NCI-H2171 (cell line): ENCODE data around the gene FYN.

Source experiments
- DNase-seq: peaks from one replicate; lab custom pipeline; 2025; lab: John Stamatoyannopoulos, UW

Gene FYN

DNA sequence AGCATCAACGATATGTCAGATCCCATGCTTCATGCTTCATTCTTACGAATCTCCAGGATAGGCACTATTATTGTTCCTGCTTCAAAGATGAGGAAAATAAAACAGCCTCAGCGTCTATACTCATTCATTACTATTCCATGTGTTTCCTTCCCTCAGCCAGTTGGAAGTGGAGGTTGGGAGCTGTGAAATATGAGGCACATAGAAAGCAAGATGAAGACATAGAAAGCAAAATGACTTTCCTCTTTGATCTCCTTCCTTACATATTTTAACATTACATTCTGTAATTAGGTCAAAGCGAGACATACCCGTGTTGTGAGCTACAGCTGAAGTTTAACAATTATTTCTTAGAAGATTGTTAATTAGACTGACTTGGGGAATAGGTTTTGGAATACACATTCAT is 125.4 kb downstream of the FYN start:
- no peak for DNase-seq

DNA sequence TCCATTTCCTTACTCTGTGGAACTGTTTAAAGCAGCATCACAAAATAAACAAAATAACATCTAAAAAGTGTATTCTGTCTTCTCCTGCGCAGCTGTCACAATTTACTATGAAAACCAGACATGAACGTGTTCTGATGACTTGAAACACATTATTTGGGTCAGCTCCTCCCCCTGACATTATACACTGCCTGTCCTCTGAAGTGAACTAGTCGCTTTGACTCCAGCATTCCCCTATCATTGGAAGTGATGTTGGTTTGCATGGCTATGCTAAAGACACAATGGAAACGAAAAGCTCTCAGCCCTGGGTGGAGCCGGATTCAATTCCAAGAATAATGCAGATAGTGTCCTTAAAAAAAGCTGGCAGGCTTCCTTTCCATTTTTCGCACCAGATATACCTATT is 125.9 kb downstream of the FYN start:
- DNase-seq = no peak

DNA sequence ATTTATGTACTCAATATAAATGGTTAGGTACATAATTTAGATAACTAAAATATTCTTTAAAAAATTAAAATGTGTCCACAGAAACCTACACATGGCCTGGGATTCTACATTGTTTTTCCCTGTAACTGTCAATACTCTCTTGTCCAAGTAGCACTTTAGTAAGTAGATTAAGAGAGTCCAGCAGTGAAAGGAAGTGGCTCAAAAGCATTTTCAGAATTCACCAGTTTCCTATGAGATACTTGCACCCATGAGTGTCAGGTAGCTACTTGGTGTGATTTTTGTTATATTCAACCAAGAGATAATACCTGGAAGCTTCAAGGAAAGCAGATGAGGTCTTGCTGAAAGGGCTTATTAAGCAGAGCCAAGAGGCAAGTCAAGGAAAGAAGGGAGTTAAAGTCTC is 126.3 kb downstream of the FYN start:
- DNase-seq = no peak

DNA sequence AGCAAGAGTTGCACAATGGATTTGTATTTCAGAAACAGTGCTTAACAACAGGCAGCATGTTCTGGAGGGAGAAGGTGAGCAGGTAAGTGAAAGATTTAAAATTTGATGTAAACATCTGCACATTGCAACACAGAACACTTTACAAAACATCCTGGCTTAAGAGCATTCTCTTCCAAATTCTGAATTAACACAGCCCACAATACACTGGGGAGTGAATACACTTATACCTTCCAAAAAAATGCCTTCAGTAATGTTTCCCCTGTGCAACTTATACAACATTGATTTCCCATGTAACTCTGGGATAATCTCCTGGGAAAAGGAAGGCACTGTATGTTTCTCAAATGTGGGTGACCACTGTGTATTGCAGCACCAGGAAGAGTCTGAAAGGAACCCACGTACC is 127.6 kb downstream of the FYN start:
- DNase-seq = no peak

DNA sequence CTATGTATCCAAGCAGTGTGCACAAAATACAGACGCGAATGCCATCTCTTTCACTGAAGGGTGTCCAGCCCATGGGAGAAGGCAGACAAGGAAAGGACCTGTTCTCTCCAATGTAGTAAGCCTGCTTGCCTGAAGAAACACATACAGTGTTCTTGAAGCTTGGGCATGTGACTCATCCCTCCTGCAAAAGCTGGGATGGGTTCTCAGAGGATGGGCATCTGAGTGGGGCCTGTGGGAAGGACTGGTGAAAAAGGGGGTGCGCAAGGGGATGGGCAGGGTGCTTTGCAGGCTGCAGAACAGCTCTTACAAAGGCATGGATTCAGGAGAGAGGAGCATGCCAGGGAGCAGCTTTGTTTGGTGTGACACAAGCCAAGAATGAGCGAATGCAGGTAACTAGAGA is 128.1 kb downstream of the FYN start:
- DNase-seq = no peak

DNA sequence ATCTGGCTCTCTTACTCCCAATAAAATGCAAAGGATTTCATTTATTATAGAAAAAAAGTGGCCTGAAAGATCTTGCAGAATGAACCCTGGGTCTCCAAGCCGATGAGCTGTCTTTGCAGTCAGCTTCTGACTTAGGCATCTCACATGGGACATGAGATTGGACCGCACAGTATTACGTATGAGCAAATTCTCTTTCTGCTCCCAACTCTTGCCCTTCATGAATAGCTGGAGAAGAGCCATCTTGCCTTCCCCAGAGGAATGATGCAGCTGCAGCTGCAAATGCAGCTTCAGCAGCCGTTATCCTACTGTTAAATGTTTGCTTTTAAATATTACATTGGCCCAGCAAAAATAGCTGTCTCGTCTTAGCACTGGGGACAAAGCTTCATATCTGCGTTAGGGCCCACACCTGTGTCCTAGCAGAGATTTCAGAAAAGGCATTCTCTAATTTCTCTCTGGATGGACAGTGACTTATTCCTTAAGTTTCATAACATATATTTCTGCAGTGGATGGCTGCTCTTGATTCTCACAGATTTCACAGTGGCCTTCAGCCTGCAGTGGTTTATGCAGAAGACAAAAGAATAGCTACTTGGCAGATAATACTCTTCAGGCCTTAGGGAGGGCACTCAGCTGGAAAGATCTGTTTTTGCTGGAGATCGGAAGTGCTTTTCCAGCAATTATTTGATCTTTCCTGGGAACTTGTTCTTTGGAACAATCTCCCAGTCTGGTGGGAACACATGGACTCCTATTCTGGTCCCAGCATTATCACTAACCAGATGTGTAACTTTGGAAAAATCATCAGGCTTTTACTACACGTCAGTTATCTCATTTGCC is 129.2 kb downstream of the FYN start:
- DNase-seq = no peak

DNA sequence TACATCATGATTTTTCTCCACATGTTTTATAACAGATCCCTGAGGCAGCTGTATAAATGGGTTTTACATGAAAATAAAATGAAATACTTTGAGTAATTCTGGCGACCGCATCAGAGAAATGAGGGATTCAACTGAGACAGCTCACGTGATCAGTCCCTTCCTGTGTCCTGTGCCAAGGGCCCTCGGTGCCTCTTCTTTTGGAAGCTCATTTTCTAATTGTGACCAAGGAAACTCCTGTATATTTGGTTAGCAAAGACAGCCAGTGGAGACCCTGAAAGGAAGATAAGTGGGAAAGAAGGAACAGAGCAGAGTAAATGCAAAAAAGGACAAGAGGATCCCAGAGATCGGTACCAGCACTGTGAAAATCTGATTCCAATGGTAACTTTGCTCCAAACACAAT is 129.9 kb downstream of the FYN start:
- DNase-seq = no peak

DNA sequence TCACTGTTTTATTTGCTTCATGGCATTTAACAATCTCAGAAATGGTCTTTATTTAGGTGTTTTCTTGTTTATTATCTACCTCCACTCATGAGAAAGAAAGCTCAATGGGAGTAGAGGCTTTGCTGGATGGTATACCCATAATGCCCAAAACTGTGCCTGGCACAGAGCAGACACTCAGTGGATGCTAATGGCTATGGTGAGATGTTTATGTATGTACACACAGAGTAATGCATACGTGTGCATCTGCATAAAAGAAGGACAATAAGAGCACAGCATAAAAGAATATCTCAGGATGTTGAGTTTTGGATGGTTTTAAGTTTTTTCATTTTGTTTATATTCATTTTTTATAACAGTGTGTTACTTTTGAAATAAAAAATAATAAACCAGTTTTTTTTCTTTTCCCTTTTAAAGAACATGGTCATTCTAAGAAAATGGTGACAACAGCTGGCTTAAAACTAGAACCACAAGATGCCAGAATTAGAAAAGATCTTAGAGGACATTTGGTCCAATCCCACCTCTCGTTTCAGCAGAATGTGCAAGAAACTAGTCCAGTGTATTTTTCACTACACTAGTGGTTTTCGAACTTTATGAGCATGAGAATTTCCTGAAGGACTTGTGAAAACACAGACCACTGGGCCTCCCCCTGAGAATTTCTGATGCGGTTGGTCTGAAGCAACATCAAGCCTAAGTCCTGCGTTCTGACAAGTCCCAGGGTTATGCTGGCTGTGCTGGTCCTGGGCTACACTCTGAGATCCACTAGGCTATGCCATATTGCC is 131.9 kb downstream of the FYN start:
- DNase-seq = no peak

DNA sequence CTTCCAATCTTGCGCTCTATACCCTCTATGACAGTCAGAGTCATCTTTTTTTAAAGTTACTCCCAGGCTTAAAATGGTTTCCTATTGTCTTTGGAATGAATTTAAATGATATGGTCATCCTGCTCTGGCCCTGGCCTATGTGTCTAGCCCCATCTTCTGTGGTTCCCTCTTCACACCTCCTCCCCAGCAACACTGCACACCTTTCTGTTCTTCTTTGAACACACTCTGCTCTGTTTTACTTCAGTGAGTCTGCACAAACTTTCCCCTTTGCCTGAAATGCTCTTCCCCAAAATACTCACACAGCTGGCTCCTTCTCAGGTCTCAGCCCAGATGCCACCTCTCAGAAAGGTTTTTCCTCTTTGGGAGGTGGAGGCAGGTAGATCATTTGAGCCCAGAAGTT is 132.7 kb downstream of the FYN start:
- no peak for DNase-seq

DNA sequence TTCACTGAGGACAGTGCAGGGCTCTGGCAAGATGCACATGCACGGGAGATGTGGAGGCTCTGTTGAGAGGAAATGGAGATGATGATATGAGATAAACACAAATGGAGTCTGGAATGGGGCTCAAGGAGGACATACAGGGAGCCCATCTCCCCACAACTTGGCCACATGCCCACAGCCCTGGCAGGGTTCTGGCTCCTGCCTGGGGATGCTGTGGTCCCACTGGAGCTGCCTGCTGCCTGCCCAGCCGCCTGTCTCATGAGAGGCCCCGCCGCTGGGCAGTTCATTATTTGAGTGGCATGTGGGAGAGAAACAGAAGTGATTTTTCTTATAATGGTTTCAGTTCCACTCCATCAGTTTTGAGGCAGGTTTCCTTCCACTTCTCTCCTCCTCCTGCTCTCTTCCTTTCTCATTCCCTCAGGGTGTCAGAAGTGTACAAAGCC is 134.0 kb downstream of the FYN start:
- DNase-seq = no peak

DNA sequence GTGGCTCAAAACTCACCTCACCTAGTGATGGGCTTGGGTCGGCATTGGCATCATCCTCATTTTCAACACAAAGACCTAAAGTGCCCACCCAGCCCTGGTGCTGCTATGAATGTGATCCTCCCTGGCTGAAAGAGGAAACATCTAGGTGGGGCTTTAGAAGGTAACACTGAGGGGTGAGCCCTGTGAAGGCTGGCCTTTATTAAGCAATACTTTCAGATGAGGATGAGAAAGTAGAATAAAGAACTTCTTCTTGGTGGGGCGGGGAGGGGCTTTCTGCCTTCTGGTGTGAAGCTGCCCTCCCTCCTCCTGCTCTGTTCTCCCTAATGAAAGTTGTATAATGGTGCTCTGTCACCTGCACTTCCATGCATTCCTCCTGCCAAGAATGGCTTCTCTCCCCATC is 134.6 kb downstream of the FYN start:
- no peak for DNase-seq

DNA sequence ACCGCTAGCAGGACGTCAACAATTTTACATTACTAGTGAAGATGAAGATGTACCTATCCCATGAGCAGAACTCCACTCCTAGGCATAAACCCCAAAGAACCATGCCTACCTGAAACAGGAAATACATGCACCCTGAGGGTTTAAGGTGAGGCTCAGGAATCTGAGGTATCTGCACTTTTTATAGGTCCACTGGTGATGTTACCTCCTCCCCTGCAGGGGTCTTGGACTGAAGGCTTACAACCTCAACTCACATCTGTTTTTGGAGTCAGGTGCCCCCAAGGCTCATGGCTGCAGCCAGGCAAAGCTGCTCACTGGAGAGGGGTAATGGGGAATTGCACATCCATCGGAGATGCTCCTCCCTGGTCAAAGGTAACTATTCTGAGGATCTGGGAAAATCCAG is 135.1 kb downstream of the FYN start:
- no peak for DNase-seq

DNA sequence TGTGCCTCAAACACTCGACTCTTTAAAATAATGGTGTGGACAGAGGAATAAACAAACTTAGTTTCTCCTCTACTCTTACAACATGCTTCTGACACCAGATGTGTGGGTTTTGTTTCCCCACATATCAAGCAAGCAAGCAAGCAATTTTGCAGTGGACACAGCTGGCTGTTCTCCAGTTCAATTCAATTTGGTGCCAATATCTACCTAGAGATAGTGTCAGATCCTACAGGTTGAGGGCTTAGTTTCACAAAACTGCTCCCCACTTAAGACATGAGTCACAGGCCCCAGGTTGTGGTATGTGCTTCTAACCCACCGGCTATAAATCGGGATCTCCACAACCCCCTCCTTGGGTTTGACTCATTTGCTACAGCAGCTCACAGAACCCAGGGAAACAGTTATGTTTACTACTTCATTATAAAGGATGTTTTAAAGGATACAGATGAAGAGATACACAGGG is 136.2 kb downstream of the FYN start:
- DNase-seq = no peak

DNA sequence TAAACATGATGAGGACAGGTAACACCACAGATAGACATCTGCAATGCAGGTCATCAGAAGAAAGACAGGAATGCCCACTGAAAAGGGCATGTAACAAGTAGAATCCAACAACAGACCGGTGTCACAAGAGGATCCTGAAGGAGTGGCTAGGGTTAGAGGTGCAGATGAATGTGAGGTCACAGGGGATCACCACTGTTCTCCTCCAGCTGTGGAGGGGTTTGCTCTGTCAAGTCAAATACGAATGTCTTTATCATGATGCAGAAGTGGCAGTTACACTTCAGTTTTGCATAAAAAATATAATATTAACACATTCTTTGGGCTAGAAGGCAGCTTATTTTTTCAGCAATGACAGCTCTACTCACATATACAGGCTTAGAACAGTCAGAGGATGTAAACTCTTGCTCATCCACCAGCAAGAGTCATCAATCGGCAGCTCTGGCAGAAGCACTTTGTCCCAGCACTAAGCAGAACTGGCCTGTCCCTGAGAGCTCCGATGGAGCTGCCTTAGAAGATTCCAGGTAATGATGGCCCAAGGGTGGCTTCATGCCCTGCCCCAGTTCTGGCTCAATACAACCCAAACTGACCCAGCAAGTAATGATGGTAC is 137.1 kb downstream of the FYN start:
- DNase-seq = no peak

DNA sequence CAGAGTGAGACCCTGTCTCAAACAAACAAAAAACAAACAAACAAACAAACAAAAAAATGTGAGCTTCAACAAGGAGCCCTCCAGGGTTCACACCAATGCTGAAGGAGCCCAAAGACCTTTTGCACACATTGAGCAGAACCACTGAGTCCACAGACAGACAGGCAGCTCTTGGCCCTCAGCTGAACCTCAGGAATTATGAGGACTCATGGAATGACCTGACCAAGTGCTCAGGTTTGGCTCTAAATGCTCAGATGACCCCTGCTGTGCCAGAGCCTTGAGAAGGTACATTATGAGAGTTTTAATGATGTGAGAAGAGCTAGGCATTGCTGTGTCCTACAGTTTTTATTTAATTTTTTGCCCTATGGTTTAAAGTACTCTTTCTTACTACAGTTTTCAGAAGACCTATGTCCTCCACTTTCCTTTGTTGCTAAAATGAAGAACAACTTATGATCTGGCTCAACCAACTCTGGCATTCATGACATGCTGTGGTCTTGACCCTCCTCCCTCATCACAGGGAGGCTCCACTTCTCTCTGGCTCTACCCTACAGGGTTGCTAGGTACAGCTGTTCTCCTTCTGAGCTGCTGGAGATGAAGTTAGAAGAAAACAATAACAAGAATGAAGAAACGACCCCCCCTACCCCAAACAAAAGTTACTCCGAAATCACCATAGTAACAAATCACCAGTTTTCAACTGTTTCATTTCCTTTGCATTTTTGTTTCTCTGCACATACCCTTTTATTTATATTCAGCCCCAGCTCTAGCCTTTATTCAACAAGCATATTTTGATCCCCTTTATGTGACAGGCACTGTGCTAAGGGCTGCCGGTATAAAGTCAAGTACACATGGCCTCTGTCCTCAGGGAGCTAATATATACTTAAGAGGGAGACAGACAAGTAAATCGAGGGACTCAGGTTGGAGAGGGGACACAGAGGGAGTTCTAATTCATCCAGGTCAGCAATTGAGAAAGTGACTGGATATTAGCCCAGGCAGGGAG is 138.9 kb downstream of the FYN start:
- DNase-seq = no peak

DNA sequence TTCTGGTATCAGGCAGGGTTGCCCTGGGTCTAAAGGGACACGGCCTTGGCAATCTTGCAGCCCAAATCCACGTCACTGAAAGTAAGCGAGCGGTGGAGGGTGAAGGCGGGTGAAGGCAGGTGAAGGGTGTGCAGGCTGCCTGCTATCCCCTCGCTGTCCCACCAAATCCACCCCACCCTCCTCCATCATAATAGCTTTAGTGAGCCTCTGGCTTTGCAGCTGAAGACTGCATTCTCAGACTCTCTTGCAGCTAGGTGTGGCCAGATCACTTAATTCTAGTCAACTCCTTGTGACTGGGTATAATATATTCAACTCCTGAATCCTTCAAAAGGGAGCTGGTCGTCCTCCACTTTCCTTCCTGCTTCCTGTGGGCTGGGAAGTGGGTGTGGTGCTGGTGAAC is 140.9 kb downstream of the FYN start:
- DNase-seq = no peak

DNA sequence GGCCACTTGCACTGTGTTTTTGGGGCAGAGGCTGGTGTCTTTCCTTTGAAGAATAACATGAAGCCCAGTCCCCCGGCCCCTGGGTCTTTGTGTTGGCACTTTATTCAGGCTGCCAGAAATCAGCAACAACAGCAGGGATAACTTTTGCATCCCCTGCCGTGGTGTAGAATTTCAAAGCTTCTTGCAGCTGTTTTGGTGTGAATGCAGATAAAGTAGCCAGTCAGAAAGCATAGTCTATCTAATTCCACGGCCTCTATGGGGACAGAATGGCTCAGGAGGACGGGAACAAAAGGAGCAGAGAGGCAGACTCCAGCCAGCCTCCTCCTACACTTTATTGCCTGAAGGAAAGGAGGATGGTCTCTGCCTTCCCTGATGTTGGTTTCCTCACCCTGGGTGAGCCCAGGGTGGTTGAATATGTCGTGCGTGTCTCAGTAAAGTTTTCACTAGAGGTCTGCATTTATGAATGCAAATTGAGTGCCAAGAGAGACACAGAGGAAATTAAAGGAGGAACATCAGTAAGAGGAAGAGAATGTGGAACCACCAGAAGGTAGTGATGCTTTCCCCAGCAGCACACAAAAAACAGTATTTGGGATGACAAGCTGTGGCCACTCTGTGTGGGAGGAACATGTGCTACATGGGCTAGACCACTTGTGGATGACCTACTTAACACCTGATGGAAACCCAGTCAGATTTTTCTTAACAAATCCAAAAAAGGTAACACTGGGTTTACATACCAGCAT is 141.6 kb downstream of the FYN start:
- no peak for DNase-seq

DNA sequence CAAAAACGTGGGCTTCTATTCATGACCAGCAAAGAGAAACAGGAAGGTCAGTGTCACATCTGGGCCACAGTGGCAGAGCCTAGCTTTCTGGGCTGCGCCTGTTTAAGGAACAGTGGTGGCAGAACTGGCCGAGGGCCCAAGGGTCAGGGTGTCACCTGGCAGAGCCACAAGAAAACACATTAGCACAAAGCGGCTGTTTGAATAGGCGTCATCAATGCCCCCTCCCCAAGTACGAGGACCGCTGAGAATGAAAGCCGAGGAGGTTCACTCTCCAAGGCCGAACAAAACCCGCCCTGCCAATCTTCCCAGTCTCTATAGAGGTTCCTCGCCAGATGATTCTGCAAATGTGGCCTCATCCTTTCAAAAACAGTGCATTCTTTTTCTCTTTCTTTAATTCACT is 142.4 kb downstream of the FYN start:
- DNase-seq = no peak

DNA sequence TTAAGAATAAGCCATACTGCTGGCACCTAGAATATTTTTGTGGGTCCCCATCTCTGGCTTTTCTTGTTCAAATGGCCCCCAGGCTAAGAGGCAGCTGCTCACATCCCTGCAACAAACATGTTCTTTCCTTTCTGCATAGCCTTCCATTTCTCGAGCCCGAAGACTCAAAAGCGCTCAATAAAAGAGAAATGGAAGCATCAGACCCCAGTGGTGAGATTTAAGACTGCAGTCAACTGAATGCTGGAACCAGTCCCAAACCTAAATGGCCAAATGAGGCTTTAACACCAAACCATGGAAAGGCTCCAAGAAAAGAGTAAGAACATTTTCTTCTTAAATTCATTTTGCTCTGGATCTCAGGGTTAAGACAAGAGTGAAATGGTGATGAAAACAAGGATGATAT is 145.4 kb downstream of the FYN start:
- no peak for DNase-seq

DNA sequence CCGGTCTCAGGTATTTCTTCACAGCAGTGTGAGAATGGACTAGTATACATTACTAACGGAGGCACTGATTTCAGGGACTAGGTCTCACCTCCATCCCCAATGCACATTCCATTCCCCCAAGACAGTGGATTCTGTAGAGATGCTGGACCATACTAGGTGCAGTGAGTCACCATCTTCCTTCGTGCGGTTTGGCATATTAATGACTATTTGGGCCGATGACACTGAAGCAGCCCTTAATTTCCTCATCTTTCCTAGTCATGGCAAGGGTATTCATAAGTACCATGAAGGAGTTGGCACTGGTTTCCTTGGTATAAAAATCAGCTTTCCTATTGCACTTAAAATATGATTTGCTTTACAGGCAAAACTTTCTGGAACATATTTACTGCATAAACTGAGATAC is 146.2 kb downstream of the FYN start:
- DNase-seq = no peak
